AG04449 (cell line): Measurements from ENCODE around the gene MYBPC1.
"Not testable (repeated sequence)": the region's sequence is repeated elsewhere in the genome, so short reads cannot be mapped to it uniquely, and the experiment has no call there.

Experiments
- CTCF ChIA-PET: fragments of 350-600 bp; formaldehyde crosslinking; extraction: SDS; loops from one replicate; lab custom pipeline; 2021; ENCODE audit warnings: antibody characterized with exemption; lab: Yijun Ruan, JAX
- POLR2A ChIA-PET: fragments of 400-600, 350-600 bp; formaldehyde crosslinking; extraction: SDS; loops from one replicate; lab custom pipeline; 2020; ENCODE audit warnings: antibody characterized with exemption, inconsistent platforms; lab: Yijun Ruan, JAX
- DNase-seq: peaks from one replicate; pipeline ENCODE4 v3.0.0-alpha.2; 2010; ENCODE audit warnings: low read depth, low spot score
- H3K4me3 ChIP-seq: 2 replicates; pipeline ENCODE4 v1.5.1; 2011; ENCODE audit warnings: low read depth, mild to moderate bottlenecking, control low read depth, low read length
- CTCF ChIP-seq: IDR thresholded peaks from one replicate; pipeline ENCODE4 v1.5.1; 2011; ENCODE audit warnings: mild to moderate bottlenecking, moderate library complexity, low read length, control low read depth, inconsistent platforms; ENCODE audit not compliant: insufficient read depth; ENCODE audit errors: missing control alignments

The MYBPC1 gene

DNA sequence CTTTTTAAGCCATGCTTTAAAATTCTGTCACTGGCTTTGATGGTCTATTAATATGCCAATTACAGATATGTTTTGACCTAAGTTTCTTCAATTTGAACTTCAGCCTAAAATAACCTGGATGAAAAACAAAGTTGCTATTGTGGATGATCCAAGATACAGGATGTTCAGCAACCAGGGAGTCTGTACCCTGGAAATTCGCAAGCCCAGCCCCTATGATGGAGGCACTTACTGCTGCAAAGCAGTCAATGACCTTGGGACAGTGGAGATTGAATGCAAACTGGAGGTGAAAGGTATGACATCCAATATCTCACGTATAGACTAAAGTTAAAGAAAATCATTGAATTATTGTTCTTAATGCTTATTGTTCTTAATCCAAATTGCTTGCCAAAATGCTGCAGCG is 85.5 kb downstream of the MYBPC1 start:
- DNase-seq, result no peak
- CTCF ChIA-PET, result no interaction called here
- H3K4me3 ChIP-seq, result no peak overlapping the region
- no peak for TF ChIP-seq CTCF
- POLR2A ChIA-PET, result no interaction called here

GRCh38 chr12:101680647-101681046 is 85.9 kb downstream of the MYBPC1 start:
- no peak overlapping the region for H3K4me3 ChIP-seq
- ChIA-PET POLR2A (no interaction called here), CTCF (no interaction called here)
- TF ChIP-seq CTCF, result no peak
- DNase-seq, result no peak

- DNase-seq, CTCF ChIA-PET, H3K4me3 ChIP-seq, POLR2A ChIA-PET: not testable (repeated sequence)
Measured at GRCh38 chr12:101681627-101682026, 86.9 kb downstream of the MYBPC1 start.

- DNase-seq, result no peak
- CTCF ChIA-PET, result no interaction called here
Measured at GRCh38 chr12:101685092-101685491, 90.3 kb downstream of the MYBPC1 start.

GRCh38 chr12:101686176-101686575 is 91.4 kb downstream of the MYBPC1 start:
- POLR2A ChIA-PET, result no interaction called here
- no peak overlapping the region for H3K4me3 ChIP-seq
- CTCF ChIA-PET, result no interaction called here
- DNase-seq, result no peak
- no peak for TF ChIP-seq CTCF

More at GRCh38 chr12:101685092-101685491, 90.3 kb downstream of the MYBPC1 start:
- no peak overlapping the region for H3K4me3 ChIP-seq
- no peak for TF ChIP-seq CTCF
- POLR2A ChIA-PET, result no interaction called here

DNA sequence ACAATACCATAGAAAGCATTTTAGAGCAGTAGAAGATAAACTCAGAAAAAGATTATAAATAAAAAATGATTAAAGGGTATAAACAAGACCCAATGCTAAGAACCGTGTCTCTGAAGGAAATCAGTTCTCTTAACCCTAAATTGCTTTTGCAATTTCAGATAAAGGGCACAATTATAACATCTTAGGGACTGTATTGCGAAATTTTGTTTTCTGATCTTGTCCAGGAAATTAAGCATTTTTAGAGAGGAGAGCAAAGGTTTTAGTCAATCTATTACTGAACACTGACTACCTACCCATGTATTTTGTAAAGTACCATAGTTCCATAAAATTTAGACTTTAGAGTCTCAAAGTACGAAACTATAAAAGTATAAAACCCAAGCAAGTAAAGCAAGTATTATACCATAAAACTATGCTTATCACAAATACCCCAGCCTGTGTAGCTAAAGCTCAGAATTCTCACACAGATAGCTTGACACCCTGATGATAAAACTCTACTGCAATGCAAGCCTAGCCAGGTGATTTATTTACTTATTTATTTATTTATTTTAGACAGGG is 95.8 kb downstream of the MYBPC1 start:
- DNase-seq, result no peak
- ChIA-PET CTCF (interaction anchor here (0.6 kb wide), 1 partner anchor 14 kb away, joined by 3 read pairs; no protein-coding TSS in a partner anchor), POLR2A (no interaction called here)
- no peak overlapping the region for H3K4me3 ChIP-seq
- no peak for TF ChIP-seq CTCF

GRCh38 chr12:101691503-101692096 is 96.8 kb downstream of the MYBPC1 start:
- POLR2A ChIA-PET, result no interaction called here
- no peak for TF ChIP-seq CTCF
- H3K4me3 ChIP-seq, result no peak overlapping the region
- DNase-seq, result no peak
- CTCF ChIA-PET, result no interaction called here
